Testis (tissue), 2 donors: ENCODE results near the gene TMEM156.

Experiments used
- POLR2A ChIP-seq: fragments of 450-650 bp; IDR thresholded peaks from one replicate; pipeline ENCODE4 v1.6.1; 2017; ENCODE audit warnings: antibody characterized with exemption, mild to moderate bottlenecking, moderate library complexity
- TF ChIP-seq, protein P1 (sequence below), 3 experiments: fragments of 450-650 bp in 2 of 3; fragments of 200-600 bp in 1 of 3; sonication (generic) in 1 of 3; IDR thresholded peaks; one replicate each; pipeline ENCODE4 v1.5.1; 2016 to 2019; ENCODE audit warnings: antibody characterized with exemption in 3 of 3, mild to moderate bottlenecking in 2 of 3, moderate library complexity in 1 of 3

- TF ChIP-seq, protein P1, sequence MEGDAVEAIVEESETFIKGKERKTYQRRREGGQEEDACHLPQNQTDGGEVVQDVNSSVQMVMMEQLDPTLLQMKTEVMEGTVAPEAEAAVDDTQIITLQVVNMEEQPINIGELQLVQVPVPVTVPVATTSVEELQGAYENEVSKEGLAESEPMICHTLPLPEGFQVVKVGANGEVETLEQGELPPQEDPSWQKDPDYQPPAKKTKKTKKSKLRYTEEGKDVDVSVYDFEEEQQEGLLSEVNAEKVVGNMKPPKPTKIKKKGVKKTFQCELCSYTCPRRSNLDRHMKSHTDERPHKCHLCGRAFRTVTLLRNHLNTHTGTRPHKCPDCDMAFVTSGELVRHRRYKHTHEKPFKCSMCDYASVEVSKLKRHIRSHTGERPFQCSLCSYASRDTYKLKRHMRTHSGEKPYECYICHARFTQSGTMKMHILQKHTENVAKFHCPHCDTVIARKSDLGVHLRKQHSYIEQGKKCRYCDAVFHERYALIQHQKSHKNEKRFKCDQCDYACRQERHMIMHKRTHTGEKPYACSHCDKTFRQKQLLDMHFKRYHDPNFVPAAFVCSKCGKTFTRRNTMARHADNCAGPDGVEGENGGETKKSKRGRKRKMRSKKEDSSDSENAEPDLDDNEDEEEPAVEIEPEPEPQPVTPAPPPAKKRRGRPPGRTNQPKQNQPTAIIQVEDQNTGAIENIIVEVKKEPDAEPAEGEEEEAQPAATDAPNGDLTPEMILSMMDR (IDR thresholded peaks at IDR 0.05): no peak
- TF ChIP-seq POLR2A: no peak
These were observed 5.7 kb upstream of the TMEM156 start for GRCh38 chr4:39037941-39038340.
